A549 (cell line): ENCODE measurements around the gene FTCD.

Experiments used
- CEBPB ChIP-seq, 2 experiments: fragments of >200 bp in 1 of 2; sonication (Bioruptor Twin) in 1 of 2; formaldehyde crosslinking in 1 of 2; IDR thresholded peaks; 2 replicates each; pipeline ENCODE4 v1.6.1; 2012 to 2016
- CTCF ChIP-seq: fragments of >200 bp; sonication (Bioruptor Twin); formaldehyde crosslinking; IDR thresholded peaks from 3 replicates; pipeline ENCODE4 v1.5.1; 2016
- ELK1 ChIP-seq: fragments of 150-350 bp; IDR thresholded peaks from 2 replicates; pipeline ENCODE4 v1.6.1; 2014; ENCODE audit warnings: low read depth, mild to moderate bottlenecking, low read length
- EP300 ChIP-seq, 2 experiments: fragments of >200 bp; sonication (Bioruptor Twin); formaldehyde crosslinking; IDR thresholded peaks; 2 replicates in 1 of 2; 3 replicates in 1 of 2; pipeline ENCODE4 v1.6.1; 2016 to 2017
- HDAC2 ChIP-seq: fragments of 200-600 bp; sonication (generic); IDR thresholded peaks from 2 replicates; pipeline ENCODE4 v1.6.1; 2016
- JUN ChIP-seq, 2 experiments: fragments of >200 bp; sonication (Bioruptor Twin); formaldehyde crosslinking; IDR thresholded peaks; 2 replicates in 1 of 2; 3 replicates in 1 of 2; pipeline ENCODE4 v1.6.1; 2016 to 2017
- MAFK ChIP-seq: fragments of 450-650 bp; IDR thresholded peaks from 2 replicates; pipeline ENCODE4 v1.6.1; 2014; ENCODE audit not compliant: partially characterized antibody
- MAX ChIP-seq: IDR thresholded peaks from 2 replicates; pipeline ENCODE4 v1.6.1; 2012
- PHF8 ChIP-seq: fragments of 200-600 bp; sonication (generic); IDR thresholded peaks from 2 replicates; pipeline ENCODE4 v1.6.1; 2016; ENCODE audit warnings: low read depth, mild to moderate bottlenecking, antibody characterized with exemption, moderate library complexity, borderline replicate concordance
- POLR2A ChIP-seq: IDR thresholded peaks from 2 replicates; pipeline ENCODE4 v1.6.1; 2012; ENCODE audit warnings: mild to moderate bottlenecking, low read length
- RCOR1 ChIP-seq: fragments of 150-350 bp; IDR thresholded peaks from 2 replicates; pipeline ENCODE4 v1.6.1; 2014; ENCODE audit warnings: antibody characterized with exemption, low read length, low read depth
- REST ChIP-seq: fragments of 200-600 bp; sonication (generic); IDR thresholded peaks from 2 replicates; pipeline ENCODE4 v1.6.1; 2016; ENCODE audit warnings: antibody characterized with exemption, mild to moderate bottlenecking, moderate library complexity
- ZFP36 ChIP-seq: fragments of 450-650 bp; IDR thresholded peaks from 2 replicates; pipeline ENCODE4 v1.6.1; 2014; ENCODE audit warnings: borderline replicate concordance; ENCODE audit not compliant: partially characterized antibody

- TF ChIP-seq CTCF = no peak
- no peak for TF ChIP-seq JUN (IDR thresholded peaks at IDR 0.05)
- no peak for TF ChIP-seq RCOR1
- no peak for TF ChIP-seq MAX
- TF ChIP-seq PHF8 = no peak
- TF ChIP-seq MAFK = no peak
- no peak for TF ChIP-seq POLR2A
- no peak for TF ChIP-seq ELK1
- TF ChIP-seq CEBPB (IDR thresholded peaks at IDR 0.05) = no peak
- no peak for TF ChIP-seq HDAC2
- no peak for TF ChIP-seq EP300 (IDR thresholded peaks at IDR 0.05)
- no peak for TF ChIP-seq ZFP36
- TF ChIP-seq REST = no peak
These were observed 8.5 kb downstream of the FTCD start for GRCh38 chr21:46146856-46147255.
